HCT116 (cell line): ENCODE measurements around the gene ADARB2. TPM values are rescaled to one million over a fixed set of nuclear protein-coding genes. Genes with fewer than 3 reads are reported as not detected.

ENCODE experiments used
- ATAC-seq: fragments of 200-7000 bp; cut with Tn5 transposase; 2 replicates; pipeline ENCODE4 v1.9.1; 2020; ENCODE audit warnings: mild to moderate bottlenecking, moderate library complexity
- BruUV-seq: library from RNA; stranded (reverse); fragments of 400-500 nt; replicated peaks from 2 replicates; lab custom pipeline; 2021; lab: Mats Ljungman, UMichigan
- CTCF ChIA-PET: fragments of 300-600 bp; sonication (Branson Sonifier 250); formaldehyde crosslinking; loops from one replicate; lab custom pipeline; 2021; ENCODE audit warnings: antibody characterized with exemption; lab: Charles Lee
- POLR2A ChIA-PET: fragments of 300-600, 350-600 bp; sonication (Branson Sonifier 250); formaldehyde crosslinking; loops from one replicate; lab custom pipeline; 2021; ENCODE audit warnings: antibody characterized with exemption; lab: Charles Lee
- RAD21 ChIA-PET, 2 experiments: fragments of 300-600 bp; sonication (Branson Sonifier 250); formaldehyde crosslinking; loops; one replicate each; lab custom pipeline; 2023; ENCODE audit warnings: low total read pairs in 2 of 2; ENCODE audit not compliant: uncharacterized antibody in 2 of 2, unreplicated experiment in 2 of 2, low non-redundant PET in 1 of 2; lab: Charles Lee
- DNase-seq: peaks from one replicate; pipeline ENCODE4 v3.0.0-alpha.2; 2010; ENCODE audit warnings: low read depth, low spot score
- H2AFZ ChIP-seq: fragments of 200-600 bp; shearing (Covaris generic), sonication (generic); 2 replicates; pipeline ENCODE4 v1.6.1; 2017; ENCODE audit warnings: low read depth, mixed run types, mixed read lengths, antibody characterized with exemption, low read length; ENCODE audit not compliant: poor library complexity, severe bottlenecking
- H3K27ac ChIP-seq: 2 replicates; pipeline ENCODE4 v1.5.1; 2012; ENCODE audit warnings: low read depth, low read length
- H3K27me3 ChIP-seq: fragments of 200-600 bp; sonication (generic); 2 replicates; pipeline ENCODE4 v1.6.1; 2016; ENCODE audit warnings: mixed run types, low read length, mixed read lengths; ENCODE audit not compliant: insufficient read depth
- H3K36me3 ChIP-seq, 2 experiments: fragments of 200-500 bp in 1 of 2; fragments of 200-600 bp in 1 of 2; sonication (Bioruptor generic) in 1 of 2; sonication (generic) in 1 of 2; 2 replicates each; pipeline versions ENCODE4 v1.5.1 to v1.6.1; 2014 to 2016; ENCODE audit warnings: low read length in 2 of 2, inconsistent platforms in 1 of 2, mixed read lengths in 1 of 2, mixed run types in 1 of 2; ENCODE audit not compliant: insufficient read depth in 2 of 2, control insufficient read depth in 1 of 2
- H3K4me1 ChIP-seq, 2 experiments: fragments of 200-600 bp in 1 of 2; sonication (generic) in 1 of 2; 2 replicates each; pipeline versions ENCODE4 v1.5.1 to v1.6.1; 2012 to 2017; ENCODE audit warnings: low read length in 2 of 2, inconsistent platforms in 1 of 2, mild to moderate bottlenecking in 1 of 2, mixed read lengths in 1 of 2, mixed run types in 1 of 2, moderate library complexity in 1 of 2; ENCODE audit not compliant: insufficient read depth in 2 of 2, control insufficient read depth in 1 of 2
- H3K4me2 ChIP-seq: fragments of 200-600 bp; sonication (generic); 2 replicates; pipeline ENCODE4 v1.6.1; 2017; ENCODE audit warnings: mixed run types, low read length, mixed read lengths
- H3K4me3 ChIP-seq, 2 experiments: fragments of 200-600 bp in 1 of 2; sonication (generic) in 1 of 2; replicated peaks in 1 of 2; 2 replicates each; pipeline ENCODE4 v1.5.1; 2011 to 2016; ENCODE audit warnings: low read length in 2 of 2, control low read depth in 1 of 2, low read depth in 1 of 2, mild to moderate bottlenecking in 1 of 2, mixed read lengths in 1 of 2, mixed run types in 1 of 2
- H3K79me2 ChIP-seq: fragments of 200-600 bp; sonication (generic); 2 replicates; pipeline ENCODE4 v1.6.1; 2017; ENCODE audit warnings: mild to moderate bottlenecking, mixed run types, low read length, moderate library complexity, mixed read lengths; ENCODE audit not compliant: insufficient read depth
- H3K9ac ChIP-seq: fragments of 200-600 bp; sonication (generic); 2 replicates; pipeline ENCODE4 v1.6.1; 2016; ENCODE audit warnings: low read length, mixed read lengths
- H3K9me2 ChIP-seq: fragments of 200-600 bp; sonication (generic), shearing (Covaris generic); 2 replicates; pipeline ENCODE4 v1.6.1; 2017; ENCODE audit warnings: mixed run types, mild to moderate bottlenecking, moderate library complexity; ENCODE audit not compliant: insufficient read depth
- H3K9me3 ChIP-seq, 2 experiments: fragments of 200-500 bp in 1 of 2; fragments of 200-600 bp in 1 of 2; sonication (Bioruptor generic) in 1 of 2; sonication (generic) in 1 of 2; 2 replicates each; pipeline ENCODE4 v1.6.1; 2014 to 2017; ENCODE audit warnings: low read length in 2 of 2, mixed read lengths in 2 of 2, inconsistent platforms in 1 of 2, low read depth in 1 of 2, mild to moderate bottlenecking in 1 of 2, mixed run types in 1 of 2, moderate library complexity in 1 of 2; ENCODE audit not compliant: control insufficient read depth in 1 of 2, insufficient read depth in 1 of 2
- H4K20me1 ChIP-seq: fragments of 200-600 bp; sonication (generic), shearing (Covaris generic); 2 replicates; pipeline ENCODE4 v1.6.1; 2017; ENCODE audit warnings: mixed run types, mild to moderate bottlenecking, moderate library complexity; ENCODE audit not compliant: insufficient read depth
- CBX3 ChIP-seq: IDR thresholded peaks from 2 replicates; pipeline ENCODE4 v1.6.1; 2012; ENCODE audit warnings: low read depth
- CEBPB ChIP-seq: IDR thresholded peaks from 2 replicates; pipeline ENCODE4 v1.6.1; 2012; ENCODE audit warnings: low read depth
- EGR1 ChIP-seq: IDR thresholded peaks from 2 replicates; pipeline ENCODE4 v1.6.1; 2012; ENCODE audit warnings: low read depth
- SP1 ChIP-seq: IDR thresholded peaks from 2 replicates; pipeline ENCODE4 v1.6.1; 2012; ENCODE audit warnings: low read depth
- ZFX ChIP-seq: fragments of 450-650 bp; IDR thresholded peaks from 2 replicates; pipeline ENCODE4 v1.6.1; 2017
- intact Hi-C: fragments of 100-400 bp; cut with micrococcal nuclease; formaldehyde crosslinking; loops from 2 replicates; pipeline ENCODE4 v1.10.0; 2022
- total RNA-seq: library from RNA; stranded (reverse); gene quantifications from one replicate; pipeline ENCODE4 v1.2.1, GENCODE V29; 2021; ENCODE audit not compliant: unreplicated experiment
- TF ChIP-seq, protein P1 (sequence below), 3 experiments: fragments of 200-600 bp in 1 of 3; sonication (generic) in 1 of 3; IDR thresholded peaks in 2 of 3; conservative IDR thresholded peaks in 1 of 3; 2 replicates each; pipeline ENCODE4 v1.5.1; 2012 to 2017; ENCODE audit warnings: low read depth in 2 of 3, low read length in 2 of 3, antibody characterized with exemption in 1 of 3, borderline replicate concordance in 1 of 3, control low read depth in 1 of 3, mild to moderate bottlenecking in 1 of 3, mixed read lengths in 1 of 3, mixed run types in 1 of 3, moderate library complexity in 1 of 3; ENCODE audit not compliant: insufficient read depth in 1 of 3

The ADARB2 gene
- total RNA-seq, 1 experiment from 2014 or later, result not detected

GRCh38 chr10:1205450-1206030 is 531.8 kb downstream of the ADARB2 start:
- Histone ChIP-seq H2AFZ (no peak overlapping the region), H3K9ac (no peak overlapping the region), H3K9me3 (no peaks in the 10 kb centered on the region), H3K79me2 (no peaks in the 10 kb centered on the region), H3K27ac (no peak overlapping the region), H3K4me2 (no peak overlapping the region), H3K4me3 (no peak overlapping the region), H3K27me3 (peaks cover 4% of the 10 kb centered on the region), H3K9me2 (no peaks in the 10 kb centered on the region), H3K4me1 (no peaks in the 10 kb centered on the region; a peak in 1 of 4 replicates), H4K20me1 (no peaks in the 10 kb centered on the region), H3K36me3 (no peaks in the 10 kb centered on the region)
- no TSS peak for BruUV-seq
- POLR2A ChIA-PET, result no interaction called here
- TF ChIP-seq ZFX, result no peak
- TF ChIP-seq CBX3, result no peak
- no peak for TF ChIP-seq CEBPB
- TF ChIP-seq EGR1, result no peak
- TF ChIP-seq, protein P1, sequence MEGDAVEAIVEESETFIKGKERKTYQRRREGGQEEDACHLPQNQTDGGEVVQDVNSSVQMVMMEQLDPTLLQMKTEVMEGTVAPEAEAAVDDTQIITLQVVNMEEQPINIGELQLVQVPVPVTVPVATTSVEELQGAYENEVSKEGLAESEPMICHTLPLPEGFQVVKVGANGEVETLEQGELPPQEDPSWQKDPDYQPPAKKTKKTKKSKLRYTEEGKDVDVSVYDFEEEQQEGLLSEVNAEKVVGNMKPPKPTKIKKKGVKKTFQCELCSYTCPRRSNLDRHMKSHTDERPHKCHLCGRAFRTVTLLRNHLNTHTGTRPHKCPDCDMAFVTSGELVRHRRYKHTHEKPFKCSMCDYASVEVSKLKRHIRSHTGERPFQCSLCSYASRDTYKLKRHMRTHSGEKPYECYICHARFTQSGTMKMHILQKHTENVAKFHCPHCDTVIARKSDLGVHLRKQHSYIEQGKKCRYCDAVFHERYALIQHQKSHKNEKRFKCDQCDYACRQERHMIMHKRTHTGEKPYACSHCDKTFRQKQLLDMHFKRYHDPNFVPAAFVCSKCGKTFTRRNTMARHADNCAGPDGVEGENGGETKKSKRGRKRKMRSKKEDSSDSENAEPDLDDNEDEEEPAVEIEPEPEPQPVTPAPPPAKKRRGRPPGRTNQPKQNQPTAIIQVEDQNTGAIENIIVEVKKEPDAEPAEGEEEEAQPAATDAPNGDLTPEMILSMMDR (IDR thresholded peaks at IDR 0.05 in 2 of 3, conservative IDR thresholded peaks at IDR 0.05 in 1 of 3; ENCODE audit: borderline replicate concordance in 1 of 3, insufficient read depth in 1 of 3, low read depth in 2 of 3, low read length in 2 of 3), result no peak
- no peak for TF ChIP-seq SP1
- intact Hi-C loops, result no loop called here
- CTCF ChIA-PET, result no interaction called here
- DNase-seq (no peak), ATAC-seq (no peak)
- RAD21 ChIA-PET, result no interaction called here
